Smooth muscle cell (in vitro differentiated cells): Measurements from ENCODE around the gene OR2T35. TPM values are rescaled to one million over a fixed set of nuclear protein-coding genes. Genes with fewer than 3 reads are reported as not detected.
"Not testable (repeated sequence)": the region's sequence is repeated elsewhere in the genome, so short reads cannot be mapped to it uniquely, and the experiment has no call there.

Source experiments
- DNase-seq: peaks from one replicate; lab custom pipeline; 2025; ENCODE audit not compliant: unreplicated experiment; lab: John Stamatoyannopoulos, UW
- H2AFZ ChIP-seq: fragments of 200-600 bp; sonication (generic); 2 replicates; pipeline ENCODE4 v1.6.0; 2016; ENCODE audit warnings: antibody characterized with exemption, low read depth, mild to moderate bottlenecking
- H3F3A ChIP-seq: fragments of 200-600 bp; sonication (generic); 2 replicates; pipeline ENCODE4 v1.6.0; 2017; ENCODE audit warnings: antibody characterized with exemption, low read depth
- H3K27ac ChIP-seq: fragments of 200-600 bp; sonication (generic); 2 replicates; pipeline ENCODE4 v1.5.1; 2016; ENCODE audit warnings: low read depth, mild to moderate bottlenecking
- H3K27me3 ChIP-seq: fragments of 200-600 bp; sonication (generic); 2 replicates; pipeline ENCODE4 v1.6.1; 2016; ENCODE audit warnings: low read depth, mild to moderate bottlenecking
- H3K36me3 ChIP-seq: fragments of 200-600 bp; sonication (generic); 2 replicates; pipeline ENCODE4 v1.5.1; 2016; ENCODE audit warnings: low read depth
- H3K4me1 ChIP-seq: fragments of 200-600 bp; sonication (generic); 2 replicates; pipeline ENCODE4 v1.5.1; 2016; ENCODE audit warnings: low read depth
- H3K4me2 ChIP-seq: fragments of 200-600 bp; sonication (generic); 2 replicates; pipeline ENCODE4 v1.6.0; 2016; ENCODE audit warnings: mild to moderate bottlenecking
- H3K4me3 ChIP-seq: fragments of 200-600 bp; sonication (generic); 2 replicates; pipeline ENCODE4 v1.5.1; 2016; ENCODE audit warnings: mild to moderate bottlenecking
- H3K79me2 ChIP-seq: fragments of 200-600 bp; sonication (generic); 2 replicates; pipeline ENCODE4 v1.6.0; 2016; ENCODE audit warnings: low read depth, mild to moderate bottlenecking
- H3K9ac ChIP-seq: fragments of 200-600 bp; sonication (generic); 2 replicates; pipeline ENCODE4 v1.6.0; 2016; ENCODE audit warnings: low read depth
- H3K9me3 ChIP-seq: fragments of 200-600 bp; sonication (generic); replicated peaks from 2 replicates; pipeline ENCODE4 v1.5.1; 2016; ENCODE audit warnings: low read depth
- H4K20me1 ChIP-seq: fragments of 200-600 bp; sonication (generic); 2 replicates; pipeline ENCODE4 v1.6.0; 2016; ENCODE audit warnings: low read depth
- CTCF ChIP-seq: fragments of 200-600 bp; sonication (generic); IDR thresholded peaks from 2 replicates; pipeline ENCODE4 v1.5.1; 2017; ENCODE audit warnings: borderline replicate concordance, mild to moderate bottlenecking, antibody characterized with exemption; ENCODE audit not compliant: insufficient read depth, poor library complexity, severe bottlenecking
- WGBS: methylation state at CpG from one replicate; pipeline ENCODE4 v1.1.7; 2016; ENCODE audit warnings: low lambda C conversion rate; 5-methylcytosine and 5-hydroxymethylcytosine counted together
- polyA plus RNA-seq: library from polyadenylated mRNA; unstranded; fragments of >200 nt; fragmentation: Nextera tagmentation; extraction: Ambion mirVana; gene quantifications from 2 replicates; pipeline ENCODE4 v1.2.1, GENCODE V29; 2016
- total RNA-seq: library from RNA; depleted of rRNA; stranded (reverse); fragments of >200 nt; gene quantifications from 2 replicates; pipeline ENCODE4 v1.2.3, GENCODE V29; 2014

OR2T35 gene
- total RNA-seq (not detected in 2 replicates), polyA plus RNA-seq (not detected in 2 replicates)

GRCh38 chr1:248645178-248645577, at the start of gene OR2T35:
Gene OR2T35 (minus strand): TSS chr1:248645278. CDS start chr1:248639258, 6,020 bp downstream.
- H2AFZ ChIP-seq, H3K9me3 ChIP-seq, H3K27ac ChIP-seq, H3F3A ChIP-seq, H4K20me1 ChIP-seq, DNase-seq, H3K79me2 ChIP-seq, H3K4me1 ChIP-seq, H3K9ac ChIP-seq, H3K4me2 ChIP-seq, H3K27me3 ChIP-seq, H3K36me3 ChIP-seq, H3K4me3 ChIP-seq: not testable (repeated sequence)
- WGBS: 42% methylated on average over 2 of the region's 3 CpGs

GRCh38 chr1:248691567-248692155, 46.6 kb upstream of the OR2T35 start:
- no peaks in the 10 kb centered on the region for H3F3A ChIP-seq
- no peak for DNase-seq
- H3K79me2 ChIP-seq: no peaks in the 10 kb centered on the region
- no peak for TF ChIP-seq CTCF
- WGBS: 90% methylated on average over 48 of the region's 51 CpGs
- H2AFZ ChIP-seq: no peak overlapping the region
- H3K27ac ChIP-seq: no peak overlapping the region
- no peak overlapping the region for H3K9ac ChIP-seq
- no peaks in the 10 kb centered on the region for H3K4me1 ChIP-seq
- H3K9me3 ChIP-seq: peaks cover 9% of the 10 kb centered on the region
- no peaks in the 10 kb centered on the region for H4K20me1 ChIP-seq
- no peak overlapping the region for H3K4me2 ChIP-seq
- H3K27me3 ChIP-seq: no peaks in the 10 kb centered on the region
- no peaks in the 10 kb centered on the region for H3K36me3 ChIP-seq
- no peak overlapping the region for H3K4me3 ChIP-seq

- Histone ChIP-seq H2AFZ (no peak overlapping the region), H3K4me3 (no peak overlapping the region), H3K4me1 (no peaks in the 10 kb centered on the region), H4K20me1 (no peaks in the 10 kb centered on the region), H3K79me2 (no peaks in the 10 kb centered on the region), H3K36me3 (no peaks in the 10 kb centered on the region), H3K4me2 (no peak overlapping the region), H3K9me3 (peaks cover 3% of the 10 kb centered on the region), H3F3A (no peaks in the 10 kb centered on the region), H3K27me3 (no peaks in the 10 kb centered on the region), H3K9ac (no peak overlapping the region), H3K27ac (no peak overlapping the region)
- no peak for TF ChIP-seq CTCF
- DNase-seq: no peak
- 59% methylated on average over 4 of the region's 4 CpGs for WGBS
Observed at GRCh38 chr1:248688527-248689298, 43.6 kb upstream of the OR2T35 start.

- no peak overlapping the region for H3K4me3 ChIP-seq
- H3K27me3 ChIP-seq: no peaks in the 10 kb centered on the region
- no peak overlapping the region for H2AFZ ChIP-seq
- TF ChIP-seq CTCF: no peak
- H4K20me1 ChIP-seq: no peaks in the 10 kb centered on the region
- H3F3A ChIP-seq: no peaks in the 10 kb centered on the region
- H3K4me2 ChIP-seq: no peak overlapping the region
- 54% methylated on average over 3 of the region's 3 CpGs for WGBS
- no peak overlapping the region for H3K9ac ChIP-seq
- no peak for DNase-seq
- no peak overlapping the region for H3K27ac ChIP-seq
- H3K4me1 ChIP-seq: no peaks in the 10 kb centered on the region
- no peaks in the 10 kb centered on the region for H3K79me2 ChIP-seq
- peaks cover 3% of the 10 kb centered on the region for H3K9me3 ChIP-seq
- H3K36me3 ChIP-seq: no peaks in the 10 kb centered on the region
Observed at GRCh38 chr1:248686815-248687214, 41.7 kb upstream of the OR2T35 start.
